Mesodermal cell (in vitro differentiated cells): ENCODE data around the gene EEA1.

Experiments
- H3K27ac ChIP-seq: 2 replicates; pipeline ENCODE4 v1.7.0; 2013; ENCODE audit warnings: mild to moderate bottlenecking, low read depth, low read length, moderate library complexity; ENCODE audit not compliant: severe bottlenecking
- H3K36me3 ChIP-seq: 2 replicates; pipeline ENCODE4 v1.7.1; 2013; ENCODE audit warnings: mild to moderate bottlenecking, low read length, moderate library complexity; ENCODE audit not compliant: control insufficient read depth, insufficient read depth
- H3K4me1 ChIP-seq: one replicate; pipeline ENCODE4 v1.7.1; 2013; ENCODE audit warnings: mild to moderate bottlenecking, low read length; ENCODE audit not compliant: insufficient read depth, control insufficient read depth, poor library complexity, severe bottlenecking
- H3K4me3 ChIP-seq: 2 replicates; pipeline ENCODE4 v1.7.0; 2013; ENCODE audit warnings: low read length, control low read depth, mild to moderate bottlenecking; ENCODE audit not compliant: insufficient read depth, poor library complexity, severe bottlenecking; ENCODE audit errors: extremely low read depth
- H3K9me3 ChIP-seq: 2 replicates; pipeline ENCODE4 v1.7.1; 2013; ENCODE audit warnings: mild to moderate bottlenecking, low read length, moderate library complexity; ENCODE audit not compliant: control insufficient read depth
- WGBS, 2 experiments: methylation state at CpG; one replicate each; pipeline ENCODE4 v1.1.5; 2013; ENCODE audit warnings: missing lambda C conversion rate in 2 of 2; ENCODE audit not compliant: insufficient coverage in 2 of 2; 5-methylcytosine and 5-hydroxymethylcytosine counted together

EEA1 gene

DNA sequence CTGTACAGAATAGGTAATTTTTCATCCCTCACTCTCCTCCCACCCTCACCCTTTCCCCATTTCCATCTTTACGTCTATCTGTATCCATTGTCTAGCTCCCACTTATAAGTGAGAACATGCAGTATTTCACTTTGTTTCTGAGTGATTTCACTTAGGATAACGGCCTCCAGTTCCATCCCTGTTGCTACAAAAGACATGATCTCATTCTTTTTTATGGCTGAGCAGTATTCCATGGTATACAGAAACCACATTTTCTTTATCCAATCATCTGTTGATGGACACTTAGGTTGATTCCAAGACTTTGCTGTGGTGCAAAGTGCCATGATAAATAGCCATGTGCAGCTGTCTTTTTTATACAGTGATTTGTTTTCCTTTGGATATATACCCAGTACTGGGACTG lies 16.4 kb downstream of the EEA1 start:
- no peaks in the 10 kb centered on the region for H3K4me1 ChIP-seq
- WGBS, 2 experiments, result 93 to 100% methylated on average over 2 of the region's 2 CpGs
- peaks cover 6% of the 10 kb centered on the region for H3K9me3 ChIP-seq
- no peak overlapping the region for H3K4me3 ChIP-seq
- H3K27ac ChIP-seq, result no peak overlapping the region
- peaks cover 6% of the 10 kb centered on the region for H3K36me3 ChIP-seq

GRCh38 chr12:92912052-92912451 lies 17.0 kb downstream of the EEA1 start:
- 83% methylated on average over 1 of the region's 3 CpGs; no CpG with 5 or more reads in 1 of the 2 experiments for WGBS, 2 experiments
- peaks cover 6% of the 10 kb centered on the region for H3K36me3 ChIP-seq

GRCh38 chr12:92911339-92911738 lies 17.8 kb downstream of the EEA1 start:
- WGBS, 2 experiments, result no CpG with 5 or more reads among the region's 2 CpGs
- H3K27ac ChIP-seq, result no peak overlapping the region
- no peak overlapping the region for H3K4me3 ChIP-seq
- no peaks in the 10 kb centered on the region for H3K4me1 ChIP-seq
- H3K9me3 ChIP-seq, result peaks cover 6% of the 10 kb centered on the region
- H3K36me3 ChIP-seq, result peaks cover 6% of the 10 kb centered on the region

More at GRCh38 chr12:92912052-92912451, 17.0 kb downstream of the EEA1 start:
- H3K27ac ChIP-seq, result no peak overlapping the region
- H3K9me3 ChIP-seq, result peaks cover 6% of the 10 kb centered on the region
- no peaks in the 10 kb centered on the region for H3K4me1 ChIP-seq
- no peak overlapping the region for H3K4me3 ChIP-seq

GRCh38 chr12:92908108-92908507 lies 21.0 kb downstream of the EEA1 start:
- WGBS, 2 experiments, result no CpG with 5 or more reads among the region's 3 CpGs
- Histone ChIP-seq H3K4me1 (no peaks in the 10 kb centered on the region), H3K27ac (no peak overlapping the region), H3K4me3 (no peak overlapping the region), H3K9me3 (peaks cover 6% of the 10 kb centered on the region), H3K36me3 (peaks cover 2% of the 10 kb centered on the region)

DNA sequence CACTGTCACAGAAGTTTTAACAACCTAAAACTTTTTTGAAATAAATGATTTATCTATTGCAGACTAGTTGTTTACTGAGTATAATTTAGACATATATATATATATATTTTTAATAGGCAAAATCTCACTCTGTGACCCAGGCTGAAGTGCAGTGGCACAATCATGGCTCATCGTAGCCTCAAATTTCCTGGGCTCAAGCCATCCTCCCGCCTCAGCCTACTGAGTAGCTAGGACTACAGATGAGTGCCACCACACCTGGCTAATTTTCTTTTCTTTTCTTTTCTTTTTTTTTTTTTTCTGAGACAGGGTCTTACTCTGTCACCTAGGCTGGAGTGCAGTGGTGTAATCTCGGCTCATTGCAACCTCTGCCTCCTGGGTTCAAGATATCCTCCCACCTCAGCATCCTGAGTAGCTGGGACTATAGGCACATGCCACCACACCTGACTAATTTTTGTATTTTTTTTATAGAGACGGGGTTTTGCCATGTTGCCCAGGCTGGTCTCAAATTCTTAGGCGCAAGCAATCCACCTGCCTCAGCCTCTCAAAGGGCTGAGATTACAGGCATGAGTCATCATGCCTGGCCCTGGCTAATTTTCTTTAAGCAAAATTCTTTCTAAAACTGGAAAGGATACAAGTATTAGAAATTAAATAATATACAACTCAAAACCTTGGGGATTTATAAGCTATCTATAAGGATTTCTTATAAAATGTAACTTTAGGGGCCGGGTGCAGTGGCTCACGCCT lies 23.1 kb downstream of the EEA1 start:
- Histone ChIP-seq H3K4me1 (no peaks in the 10 kb centered on the region), H3K9me3 (peaks cover 6% of the 10 kb centered on the region), H3K36me3 (no peaks in the 10 kb centered on the region), H3K4me3 (no peak overlapping the region), H3K27ac (no peak overlapping the region)
- WGBS, 2 experiments, result 90 to 100% methylated on average over 4 to 5 of the region's 7 CpGs

GRCh38 chr12:92905258-92905810 lies 23.8 kb downstream of the EEA1 start:
- 95 to 96% methylated on average over 6 of the region's 9 CpGs for WGBS, 2 experiments
- Histone ChIP-seq H3K27ac (no peak overlapping the region), H3K4me3 (no peak overlapping the region), H3K9me3 (peaks cover 6% of the 10 kb centered on the region), H3K36me3 (no peaks in the 10 kb centered on the region), H3K4me1 (peaks cover 4% of the 10 kb centered on the region)

DNA sequence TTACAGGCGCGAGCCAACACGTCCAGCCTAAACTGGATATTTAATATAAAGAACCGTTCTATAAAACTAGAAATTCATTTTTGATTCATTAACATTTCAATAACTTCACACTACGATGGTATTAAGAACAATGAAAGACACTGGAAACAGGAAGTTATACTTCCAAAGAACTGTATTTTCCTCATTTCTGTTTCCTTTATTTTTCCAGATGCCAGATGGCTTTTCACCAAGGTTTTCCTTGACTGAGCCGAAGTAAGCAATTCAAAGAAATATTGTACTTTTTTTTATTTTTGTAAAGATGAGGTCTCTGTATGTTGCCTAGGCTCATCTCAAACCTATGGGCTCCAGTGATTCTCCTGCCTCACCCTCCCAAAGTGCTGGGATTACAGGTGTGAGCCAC lies 28.2 kb downstream of the EEA1 start:
- 77 to 100% methylated on average over 1 to 4 of the region's 6 CpGs for WGBS, 2 experiments
- Histone ChIP-seq H3K4me3 (no peak overlapping the region), H3K27ac (no peak overlapping the region), H3K9me3 (no peaks in the 10 kb centered on the region), H3K36me3 (peaks cover 10% of the 10 kb centered on the region), H3K4me1 (peaks cover 15% of the 10 kb centered on the region)

DNA sequence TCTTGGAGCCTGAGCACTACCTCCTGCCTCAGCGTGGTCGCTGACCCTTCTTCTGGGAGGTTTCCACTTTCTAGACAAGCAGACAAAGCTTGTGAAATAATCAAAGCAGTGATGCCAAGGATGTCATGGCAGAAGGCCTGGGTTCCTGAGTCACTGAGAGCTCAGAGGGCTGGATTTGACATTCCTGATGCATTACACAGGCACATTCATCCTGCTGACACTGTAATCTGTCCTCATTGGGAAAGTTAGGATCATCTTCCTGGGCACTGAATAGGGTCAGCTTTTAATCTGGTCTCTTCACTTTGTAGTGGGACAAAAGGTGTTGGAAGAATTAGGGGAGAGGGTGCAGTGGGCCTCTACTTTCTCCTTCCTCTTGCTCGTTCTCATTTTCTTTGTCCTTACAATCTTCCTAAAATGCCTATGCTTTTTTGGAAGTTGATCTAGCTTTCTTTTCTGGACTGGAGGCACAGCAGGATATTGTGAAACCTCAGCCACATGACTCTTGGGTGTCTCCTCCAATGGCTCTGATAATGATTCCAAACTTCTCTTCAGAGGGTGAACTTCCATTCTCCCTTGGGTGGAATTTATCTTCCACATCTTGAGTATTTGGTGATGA lies 29.6 kb downstream of the EEA1 start:
- Histone ChIP-seq H3K36me3 (peaks cover 10% of the 10 kb centered on the region), H3K27ac (peak overlapping the region; percentile 96), H3K4me1 (peaks cover 15% of the 10 kb centered on the region), H3K9me3 (no peaks in the 10 kb centered on the region), H3K4me3 (no peak overlapping the region)
- WGBS, 2 experiments, result 73% methylated on average over 3 of the region's 3 CpGs

- H3K36me3 ChIP-seq, result peaks cover 10% of the 10 kb centered on the region
- no peaks in the 10 kb centered on the region for H3K9me3 ChIP-seq
- H3K4me1 ChIP-seq, result peaks cover 15% of the 10 kb centered on the region
- peak overlapping the region; percentile 96 for H3K27ac ChIP-seq
- no peak overlapping the region for H3K4me3 ChIP-seq
These were observed 30.3 kb downstream of the EEA1 start for GRCh38 chr12:92898755-92899154.

DNA sequence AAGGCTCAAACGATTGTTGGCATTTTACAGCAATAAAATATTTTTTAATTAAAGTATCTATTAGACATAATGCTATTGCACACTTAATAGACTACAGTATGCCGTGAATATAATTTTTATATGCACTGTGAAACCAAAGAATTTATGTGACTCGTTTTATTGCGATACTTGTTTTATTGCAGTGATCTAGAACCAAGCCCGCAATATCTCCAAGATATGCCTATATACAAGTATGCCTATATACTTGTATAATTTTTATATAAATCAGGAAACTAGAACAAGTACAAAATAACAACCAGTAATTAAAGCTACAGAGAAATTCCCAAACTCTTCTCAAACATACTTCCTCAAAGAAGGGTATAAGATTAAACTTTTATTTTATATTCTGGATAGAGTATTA lies 31.3 kb downstream of the EEA1 start:
- peaks cover 10% of the 10 kb centered on the region for H3K36me3 ChIP-seq
- H3K27ac ChIP-seq, result no peak overlapping the region
- no peaks in the 10 kb centered on the region for H3K9me3 ChIP-seq
- no CpG with 5 or more reads among the region's 5 CpGs for WGBS, 2 experiments
- peaks cover 15% of the 10 kb centered on the region for H3K4me1 ChIP-seq
- H3K4me3 ChIP-seq, result no peak overlapping the region

GRCh38 chr12:92890601-92891106 lies 38.4 kb downstream of the EEA1 start:
- no CpG with 5 or more reads among the region's 3 CpGs for WGBS, 2 experiments
- H3K36me3 ChIP-seq, result peaks cover 28% of the 10 kb centered on the region
- no peak overlapping the region for H3K4me3 ChIP-seq
- no peaks in the 10 kb centered on the region for H3K4me1 ChIP-seq
- no peak overlapping the region for H3K27ac ChIP-seq
- H3K9me3 ChIP-seq, result no peaks in the 10 kb centered on the region
